Pancreas (tissue), 10 donors: Measurements from ENCODE around the gene CCR5AS.
"Not testable (repeated sequence)": the region's sequence is repeated elsewhere in the genome, so short reads cannot be mapped to it uniquely, and the experiment has no call there.

ENCODE experiments used
- ATAC-seq, 4 donors: fragments of 200-7000 bp; cut with Tn5 transposase; one replicate each; pipeline versions ENCODE4 v1.8.0 to v1.9.1; 2020; ENCODE audit warnings: mild to moderate bottlenecking in 4 of 4, moderate library complexity in 4 of 4
- DNase-seq, 6 donors: peaks; one replicate each; pipeline ENCODE4 v3.0.0-alpha.2; 2020
- FAIRE-seq: peaks from 2 replicates; lab custom pipeline; 2012; peaks lifted over from hg19 to GRCh38; lab: Jason Lieb, UNC
- H3K27ac ChIP-seq, 4 donors: fragments of 200-600 bp; sonication (generic); 1 replicate in 3 of 4; 2 replicates in 1 of 4; pipeline versions ENCODE4 v1.5.0 to v1.8.0; 2020
- H3K27me3 ChIP-seq, 4 donors: fragments of 200-600 bp; one replicate each; pipeline ENCODE4 v1.8.0; 2021
- H3K36me3 ChIP-seq, 3 donors: fragments of 200-600 bp; sonication (generic) in 1 of 3; one replicate each; pipeline versions ENCODE4 v1.5.0 to v1.8.0; 2020 to 2021
- H3K4me1 ChIP-seq, 3 donors: fragments of 200-600 bp; one replicate each; pipeline ENCODE4 v1.8.0; 2021
- H3K4me3 ChIP-seq, 4 donors: fragments of 200-600 bp; sonication (generic) in 2 of 4; one replicate each; pipeline versions ENCODE4 v1.5.0 to v1.8.0; 2020 to 2021
- H3K9me3 ChIP-seq, 4 donors: fragments of 200-600 bp; one replicate each; pipeline ENCODE4 v1.8.0; 2021
- CTCF ChIP-seq, 4 donors: fragments of 200-600 bp; sonication (generic) in 3 of 4; IDR thresholded peaks; one replicate each; pipeline versions ENCODE4 v1.5.0 to v1.8.0; 2021; ENCODE audit warnings: antibody characterized with exemption in 4 of 4
- WGBS, 2 donors: extraction: QIAGEN DNeasy Blood & Tissue Kit; methylation state at CpG; one replicate each; pipeline ENCODE4 v1.1.7; 2013; 5-methylcytosine and 5-hydroxymethylcytosine counted together
- intact Hi-C, 3 donors: fragments of 100-400 bp; cut with DNase I; formaldehyde crosslinking; loops; one replicate each; pipeline versions ENCODE4 v1.11.1 to v1.14.2; 2022
- donor health status: healthy with polysubstance abuse.
- donor health status: DM: no; HTN: no; CAD: no; lungs with moderate emphysema.
- donor health status: DM: no; HTN: no; CAD: no.
- donor health status: control.
- donor health status: control.
- donor health status: Bipolar disorder and iron deficiency.
- donor health status: DM: yes; HTN: yes; CAD: no.
- donor health status: DM: no; HTN: no; CAD: no.
- donor health status: DM: no; HTN: no; CAD: no.
- donor health status: DM: yes; HTN: yes; CAD: no.

The CCR5AS gene

GRCh38 chr3:46395766-46396530 lies 10.9 kb downstream of the CCR5AS start:
- intact Hi-C loops = no loop called here
- H3K4me1 ChIP-seq = no peaks in the 10 kb centered on the region
- no peaks in the 10 kb centered on the region for H3K9me3 ChIP-seq
- no peaks in the 10 kb centered on the region for H3K27me3 ChIP-seq
- H3K27ac ChIP-seq = no peak overlapping the region
- H3K4me3 ChIP-seq = no peak overlapping the region
- no peaks in the 10 kb centered on the region for H3K36me3 ChIP-seq
- WGBS, 2 donors = 62 to 75% methylated on average over 6 of the region's 6 CpGs
- peak in 1 of 4 donors; percentile 69 for ATAC-seq
- no peak for FAIRE-seq
- no peak for DNase-seq
- TF ChIP-seq CTCF (IDR thresholded peaks at IDR 0.05) = no peak

GRCh38 chr3:46395210-46395661 lies 11.6 kb downstream of the CCR5AS start:
- no peak for DNase-seq
- Histone ChIP-seq H3K27ac (no peak overlapping the region), H3K27me3 (no peaks in the 10 kb centered on the region), H3K4me3 (no peak overlapping the region), H3K9me3 (no peaks in the 10 kb centered on the region), H3K4me1 (no peaks in the 10 kb centered on the region), H3K36me3 (no peaks in the 10 kb centered on the region)
- no peak for TF ChIP-seq CTCF (IDR thresholded peaks at IDR 0.05)
- FAIRE-seq = no peak
- peak in 2 of 4 donors; percentile 29 to 37 for ATAC-seq
- intact Hi-C loops = no loop called here
- 78 to 83% methylated on average over 6 of the region's 6 CpGs for WGBS, 2 donors

DNA sequence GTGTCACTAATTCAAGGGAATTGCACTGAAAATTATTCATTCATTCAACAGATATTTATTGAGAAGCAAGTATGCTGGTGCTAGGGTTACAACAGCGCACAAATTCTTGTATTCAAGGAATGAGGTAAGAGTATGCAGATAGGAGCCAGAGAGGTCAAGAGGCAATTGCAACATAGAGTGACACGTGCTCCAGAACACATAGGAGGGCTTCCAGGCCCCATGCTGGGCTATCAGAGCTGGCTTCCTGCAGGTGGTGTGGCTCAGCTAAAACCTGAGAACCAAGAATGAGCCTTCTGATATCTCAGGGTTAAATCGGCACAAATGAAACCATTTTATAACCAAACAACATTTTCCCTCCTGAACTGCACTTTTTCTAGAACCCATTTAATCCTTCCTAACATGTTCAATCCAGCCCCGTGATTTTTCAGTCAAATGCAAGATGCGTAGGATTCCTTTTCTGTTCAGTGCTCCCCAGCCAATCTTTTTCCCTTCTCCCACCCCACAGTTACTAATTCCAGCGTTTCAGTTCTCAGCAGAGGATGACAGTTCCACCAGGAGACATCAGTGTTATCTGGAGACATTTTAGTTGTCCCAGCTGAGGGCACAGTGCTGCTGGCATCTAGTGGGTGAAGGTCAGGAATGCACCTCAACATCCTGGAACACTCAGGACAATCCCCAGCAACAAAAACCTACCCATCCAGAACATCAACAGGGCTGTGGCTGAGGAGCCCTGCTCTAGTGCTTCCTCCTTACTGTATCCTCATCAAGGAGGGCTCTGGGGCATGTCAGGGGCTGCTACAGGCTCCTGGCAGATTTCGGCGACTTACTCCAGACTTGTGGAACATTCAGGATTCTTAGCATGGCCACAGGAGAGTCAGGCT lies 13.1 kb downstream of the CCR5AS start:
- FAIRE-seq (no peak), DNase-seq (no peak), ATAC-seq (peak in 1 of 4 donors; percentile 21)
- no peaks in the 10 kb centered on the region for H3K36me3 ChIP-seq
- no peak overlapping the region for H3K4me3 ChIP-seq
- H3K4me1 ChIP-seq = no peaks in the 10 kb centered on the region
- 70 to 84% methylated on average over 8 of the region's 8 CpGs for WGBS, 2 donors
- no peak overlapping the region for H3K27ac ChIP-seq
- intact Hi-C loops = no loop called here
- no peak for TF ChIP-seq CTCF (IDR thresholded peaks at IDR 0.05)
- H3K9me3 ChIP-seq = no peaks in the 10 kb centered on the region
- H3K27me3 ChIP-seq = no peaks in the 10 kb centered on the region

DNA sequence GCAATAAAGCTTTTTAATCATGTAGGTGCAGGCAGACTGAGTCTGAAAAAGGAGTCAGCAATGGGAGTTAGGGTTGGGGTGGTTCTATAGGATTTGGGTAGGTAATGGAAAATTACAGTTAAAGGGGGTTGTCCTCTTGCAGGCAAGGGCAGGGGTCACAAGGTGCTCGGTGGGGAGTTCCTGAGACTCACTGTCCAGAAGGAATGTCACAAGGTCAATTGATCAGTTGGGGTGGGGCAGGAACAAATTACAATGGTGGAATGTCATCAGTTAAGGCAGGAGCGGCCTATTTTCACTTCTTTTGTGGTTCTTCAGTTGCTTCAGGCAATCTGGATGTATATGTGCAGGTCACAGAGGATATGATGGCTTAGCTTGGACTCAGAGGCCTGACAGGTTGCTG lies 13.9 kb downstream of the CCR5AS start:
- no peaks in the 10 kb centered on the region for H3K36me3 ChIP-seq
- no peak overlapping the region for H3K4me3 ChIP-seq
- FAIRE-seq (no peak), ATAC-seq (no peak), DNase-seq (no peak)
- 72% methylated on average over 2 of the region's 2 CpGs for WGBS, 2 donors
- no peaks in the 10 kb centered on the region for H3K27me3 ChIP-seq
- intact Hi-C loops = no loop called here
- H3K4me1 ChIP-seq = no peaks in the 10 kb centered on the region
- H3K27ac ChIP-seq = no peak overlapping the region
- TF ChIP-seq CTCF (IDR thresholded peaks at IDR 0.05) = no peak
- H3K9me3 ChIP-seq = no peaks in the 10 kb centered on the region

DNA sequence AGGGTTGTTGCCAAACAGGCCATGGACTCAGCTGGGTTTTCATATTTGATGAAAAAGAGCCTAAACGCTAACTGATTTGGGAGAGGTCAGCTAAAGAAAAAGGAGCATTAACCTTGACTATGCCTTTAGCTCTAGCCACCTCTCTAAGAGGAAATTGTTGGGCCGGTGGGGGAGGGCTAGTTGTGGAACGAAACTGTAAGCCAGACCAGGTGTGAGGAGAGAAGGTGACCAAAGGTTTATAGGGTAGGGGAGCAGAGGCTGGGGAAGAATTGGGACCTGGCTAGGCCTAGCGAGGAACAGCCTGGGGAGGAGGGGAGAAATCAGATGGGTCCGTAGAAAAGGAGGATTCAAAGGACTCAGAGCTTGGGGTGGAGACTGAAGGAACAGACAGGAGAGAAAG lies 15.3 kb downstream of the CCR5AS start:
- H3K4me1 ChIP-seq, DNase-seq, H3K36me3 ChIP-seq, H3K27ac ChIP-seq, intact Hi-C loops, H3K4me3 ChIP-seq, H3K27me3 ChIP-seq, H3K9me3 ChIP-seq, FAIRE-seq, ATAC-seq: not testable (repeated sequence)
- 84 to 88% methylated on average over 5 of the region's 5 CpGs for WGBS, 2 donors
